H1 (cell line): ENCODE results near the gene OXLD1. TPM values are rescaled to one million over a fixed set of nuclear protein-coding genes. Genes with fewer than 3 reads are reported as not detected.

Experiments
- CTCF ChIA-PET: fragments of 300-600 bp; sonication (Branson Sonifier 250); formaldehyde crosslinking; loops from one replicate; lab custom pipeline; 2021; ENCODE audit not compliant: partially characterized antibody; lab: Charles Lee
- POLR2A ChIA-PET: fragments of 300-600 bp; sonication (Branson Sonifier 250); formaldehyde crosslinking; loops from one replicate; lab custom pipeline; 2021; ENCODE audit warnings: inconsistent platforms; ENCODE audit not compliant: partially characterized antibody; lab: Charles Lee
- DNase-seq, 2 experiments: peaks; one replicate each; pipeline versions ENCODE4 v3.0.0 to v3.0.0-alpha.2; 2010 to 2022; ENCODE audit warnings: low spot score in 2 of 2, low read depth in 1 of 2, mixed read lengths in 1 of 2
- FAIRE-seq: peaks from 2 replicates; lab custom pipeline; 2011; peaks lifted over from hg19 to GRCh38; lab: Jason Lieb, UNC
- H2AFZ ChIP-seq: 2 replicates; pipeline ENCODE4 v1.8.1; 2012; ENCODE audit warnings: low read length, inconsistent platforms
- H2AK5ac ChIP-seq: 2 replicates; pipeline ENCODE4 v1.6.1; 2013; ENCODE audit warnings: low read depth, low read length
- H2BK120ac ChIP-seq: replicated peaks from 2 replicates; pipeline ENCODE3; 2013; ENCODE audit warnings: low read depth, low read length, inconsistent platforms
- H2BK12ac ChIP-seq: 2 replicates; pipeline ENCODE4 v1.6.1; 2013; ENCODE audit warnings: low read depth, low read length
- H2BK15ac ChIP-seq: 2 replicates; pipeline ENCODE4 v1.6.1; 2013; ENCODE audit warnings: low read length
- H2BK20ac ChIP-seq: 2 replicates; pipeline ENCODE4 v1.6.1; 2013; ENCODE audit warnings: low read length
- H2BK5ac ChIP-seq: 2 replicates; pipeline ENCODE4 v1.6.1; 2013; ENCODE audit warnings: low read depth, low read length
- H3K14ac ChIP-seq: 2 replicates; pipeline ENCODE4 v1.6.1; 2013; ENCODE audit warnings: inconsistent platforms; ENCODE audit not compliant: insufficient read length
- H3K18ac ChIP-seq: 2 replicates; pipeline ENCODE4 v1.6.1; 2013; ENCODE audit warnings: low read length; ENCODE audit errors: extremely low read depth
- H3K23ac ChIP-seq: 2 replicates; pipeline ENCODE4 v1.6.1; 2013; ENCODE audit warnings: inconsistent platforms; ENCODE audit not compliant: insufficient read length
- H3K23me2 ChIP-seq: 2 replicates; pipeline ENCODE4 v1.6.1; 2013; ENCODE audit warnings: low read depth, low read length
- H3K27ac ChIP-seq: 2 replicates; pipeline ENCODE4 v1.6.1; 2011; ENCODE audit warnings: low read depth, low read length, inconsistent platforms
- H3K27me3 ChIP-seq, 4 experiments: replicated peaks in 1 of 4; 1 replicate in 1 of 4; 2 replicates in 3 of 4; pipeline versions ENCODE4 v1.6.1 to v1.8.1; 2011 to 2013; ENCODE audit warnings: low read length in 3 of 4, mild to moderate bottlenecking in 3 of 4, inconsistent platforms in 2 of 4, mixed read lengths in 2 of 4, moderate library complexity in 1 of 4; ENCODE audit not compliant: control insufficient read depth in 3 of 4, insufficient read depth in 3 of 4; ENCODE audit errors: extremely low read depth in 1 of 4
- H3K36me3 ChIP-seq, 4 experiments: 2 replicates each; pipeline versions ENCODE4 v1.6.1 to v1.8.1; 2011 to 2013; ENCODE audit warnings: mild to moderate bottlenecking in 4 of 4, low read length in 3 of 4, moderate library complexity in 2 of 4, control low read depth in 1 of 4, inconsistent platforms in 1 of 4; ENCODE audit not compliant: insufficient read depth in 4 of 4, control insufficient read depth in 2 of 4
- H3K4ac ChIP-seq: replicated peaks from 2 replicates; pipeline ENCODE3; 2013; ENCODE audit warnings: low read length, low read depth, mixed read lengths, inconsistent platforms; ENCODE audit not compliant: insufficient read length
- H3K4me1 ChIP-seq, 4 experiments: replicated peaks in 1 of 4; 1 replicate in 1 of 4; 2 replicates in 3 of 4; pipeline versions ENCODE4 v1.6.1 to v1.8.1; 2011 to 2013; ENCODE audit warnings: low read length in 3 of 4, inconsistent platforms in 2 of 4, mixed read lengths in 1 of 4; ENCODE audit not compliant: insufficient read depth in 4 of 4, control insufficient read depth in 3 of 4
- H3K4me2 ChIP-seq, 2 experiments: 2 replicates each; pipeline versions ENCODE4 v1.6.1 to v1.8.1; 2011 to 2013; ENCODE audit warnings: low read depth in 2 of 2, low read length in 2 of 2, control low read depth in 1 of 2, inconsistent platforms in 1 of 2, mild to moderate bottlenecking in 1 of 2; ENCODE audit not compliant: insufficient read depth in 1 of 2
- H3K4me3 ChIP-seq, 4 experiments: fragments of 200-600, 300-600 bp in 1 of 4; sonication (generic), shearing (Covaris generic), sonication (Bioruptor Twin) in 1 of 4; 2 replicates each; pipeline versions ENCODE4 v1.5.1 to v1.8.1; 2011 to 2016; ENCODE audit warnings: low read length in 4 of 4, low read depth in 3 of 4, control low read depth in 2 of 4, inconsistent platforms in 2 of 4, mild to moderate bottlenecking in 2 of 4, mixed read lengths in 1 of 4, moderate library complexity in 1 of 4; ENCODE audit not compliant: insufficient read depth in 2 of 4; ENCODE audit errors: extremely low read depth in 1 of 4
- H3K56ac ChIP-seq: replicated peaks from 2 replicates; pipeline ENCODE3; 2013; ENCODE audit warnings: low read depth, mild to moderate bottlenecking, mixed read lengths, low read length, inconsistent platforms; ENCODE audit not compliant: insufficient read length
- H3K79me1 ChIP-seq: 2 replicates; pipeline ENCODE4 v1.6.1; 2013; ENCODE audit warnings: low read depth, low read length, control low read depth
- H3K79me2 ChIP-seq, 2 experiments: 2 replicates each; pipeline versions ENCODE4 v1.6.1 to v1.8.1; 2012 to 2013; ENCODE audit warnings: low read length in 2 of 2, mild to moderate bottlenecking in 2 of 2, inconsistent platforms in 1 of 2; ENCODE audit not compliant: insufficient read depth in 2 of 2, control insufficient read depth in 1 of 2
- H3K9ac ChIP-seq, 4 experiments: replicated peaks in 1 of 4; 1 replicate in 1 of 4; 2 replicates in 3 of 4; pipeline versions ENCODE4 v1.6.1 to v1.8.1; 2011 to 2013; ENCODE audit warnings: low read depth in 3 of 4, low read length in 3 of 4, control low read depth in 2 of 4, mild to moderate bottlenecking in 2 of 4, moderate library complexity in 2 of 4, inconsistent platforms in 1 of 4; ENCODE audit errors: extremely low read depth in 1 of 4
- H3K9me3 ChIP-seq, 2 experiments: 2 replicates each; pipeline versions ENCODE4 v1.6.1 to v1.8.1; 2012 to 2013; ENCODE audit warnings: mild to moderate bottlenecking in 2 of 2, moderate library complexity in 2 of 2, control low read depth in 1 of 2, inconsistent platforms in 1 of 2, low read depth in 1 of 2, low read length in 1 of 2, mixed read lengths in 1 of 2; ENCODE audit not compliant: insufficient read depth in 2 of 2
- H4K20me1 ChIP-seq, 2 experiments: replicated peaks in 1 of 2; 2 replicates each; pipeline versions ENCODE3 to v1.8.1; 2011 to 2013; ENCODE audit warnings: inconsistent platforms in 2 of 2, low read length in 2 of 2, mild to moderate bottlenecking in 1 of 2; ENCODE audit not compliant: insufficient read depth in 2 of 2, control insufficient read depth in 1 of 2
- H4K5ac ChIP-seq: 2 replicates; pipeline ENCODE4 v1.6.1; 2013; ENCODE audit warnings: low read length, low read depth, mixed read lengths, inconsistent platforms; ENCODE audit not compliant: insufficient read length
- H4K8ac ChIP-seq: 2 replicates; pipeline ENCODE4 v1.8.0; 2013; ENCODE audit warnings: mild to moderate bottlenecking, moderate library complexity, low read length, inconsistent platforms; ENCODE audit not compliant: insufficient read depth; ENCODE audit errors: extremely low read depth
- H4K91ac ChIP-seq: replicated peaks from 2 replicates; pipeline ENCODE3; 2013; ENCODE audit warnings: low read length, mixed read lengths, inconsistent platforms; ENCODE audit not compliant: insufficient read length
- CBX5 ChIP-seq: fragments of 300-800, 300-1000 bp; sonication (generic); IDR thresholded peaks from 2 replicates; pipeline ENCODE4 v1.7.1; 2016; ENCODE audit warnings: antibody characterized with exemption, low read length, low read depth
- CREB1 ChIP-seq: IDR thresholded peaks from 2 replicates; pipeline ENCODE4 v1.6.1; 2012; ENCODE audit warnings: inconsistent platforms
- JUND ChIP-seq: IDR thresholded peaks from 2 replicates; pipeline ENCODE4 v1.6.1; 2011; ENCODE audit warnings: mild to moderate bottlenecking, improper control_type of control experiment, low read length
- RXRA ChIP-seq: IDR thresholded peaks from 2 replicates; pipeline ENCODE4 v1.6.1; 2011; ENCODE audit warnings: low read depth, mild to moderate bottlenecking, low read length, moderate library complexity; ENCODE audit not compliant: insufficient read depth
- SIX5 ChIP-seq: IDR thresholded peaks from 2 replicates; pipeline ENCODE4 v1.6.1; 2011; ENCODE audit warnings: mild to moderate bottlenecking, low read depth, low read length
- SP4 ChIP-seq: IDR thresholded peaks from 2 replicates; pipeline ENCODE4 v1.6.1; 2012; ENCODE audit warnings: low read length, inconsistent platforms
- SUZ12 ChIP-seq: fragments of 200-600 bp; sonication (generic); IDR thresholded peaks from 2 replicates; pipeline ENCODE4 v1.6.1; 2012; ENCODE audit warnings: mild to moderate bottlenecking, inconsistent platforms, low read length, moderate library complexity, mixed read lengths
- TCF12 ChIP-seq: IDR thresholded peaks from 2 replicates; pipeline ENCODE4 v1.6.1; 2011; ENCODE audit warnings: low read depth, mild to moderate bottlenecking, low read length
- ZNF274 ChIP-seq: IDR thresholded peaks from 2 replicates; pipeline ENCODE4 v1.7.0; 2012; ENCODE audit warnings: low read length, borderline replicate concordance; ENCODE audit errors: extremely low read depth
- WGBS, 2 experiments: shearing (Covaris generic) in 1 of 2; methylation state at CpG; one replicate each; pipeline versions ENCODE4 v1.1.6 to v1.1.7; 2013 to 2015; ENCODE audit warnings: low lambda C conversion rate in 2 of 2, mixed read lengths in 2 of 2, inconsistent platforms in 1 of 2, low coverage in 1 of 2, missing lambda C conversion rate in 1 of 2; ENCODE audit not compliant: insufficient replicate concordance in 2 of 2, insufficient coverage in 1 of 2, insufficient read length in 1 of 2; ENCODE audit errors: extremely low coverage in 1 of 2, missing lambda C conversion rate in 1 of 2; 5-methylcytosine and 5-hydroxymethylcytosine counted together
- polyA plus RNA-seq, 7 experiments: library from polyadenylated mRNA; depleted of rRNA in 3 of 7; stranded (reverse) in 5 of 7; unstranded in 2 of 7; fragments of >200 nt in 5 of 7; fragments of 200-250 nt in 2 of 7; gene quantifications; 1 replicate in 5 of 7; 2 replicates in 1 of 7; 4 replicates in 1 of 7; pipeline versions ENCODE4 v1.2.1 to v1.2.3, GENCODE V29; 2011 to 2013; ENCODE audit warnings: missing spikeins in 2 of 7, mixed read lengths in 2 of 7
- total RNA-seq: library from RNA; stranded (reverse); fragmentation: NEBNext Ultra II Directional; extraction: Animal tissue kit (Norgen Biotek cat#: 25700); gene quantifications from 2 replicates; pipeline ENCODE4 v1.2.1, GENCODE V29; 2021

OXLD1 gene
- total and polyA plus RNA-seq, 2 of the 8 experiments (the other 6 are each of a cell fraction or from before 2014, with no cell fraction given), result 41.5 to 61.9 TPM

- Histone ChIP-seq H3K4me2 (peak overlapping the region; percentile 91 to 95), H4K8ac (peak overlapping the region; percentile 97), H3K23me2 (peaks cover 9% of the 10 kb centered on the region), H2AFZ (no peak overlapping the region), H3K14ac (no peak overlapping the region), H2BK120ac (no peak overlapping the region), H2AK5ac (no peak overlapping the region; the same call in 1 of the 2 replicates), H3K79me2 (peaks cover 9 to 44% of the 10 kb centered on the region in 2 experiments; a peak in 3 of 4 replicates), H3K36me3 (peaks cover 20 to 37% (median 29%) of the 10 kb centered on the region in 4 experiments), H3K79me1 (peaks cover 16% of the 10 kb centered on the region), H3K56ac (no peak overlapping the region), H3K9me3 (no peaks in the 10 kb centered on the region), H4K20me1 (peaks cover 11 to 13% of the 10 kb centered on the region in 2 experiments), H2BK5ac (peak overlapping the region; percentile 81), H2BK12ac (no peak overlapping the region), H3K27me3 (no peaks in the 10 kb centered on the region), H3K4me1 (peaks cover 0 to 14% (median 10%) of the 10 kb centered on the region in 4 experiments; a peak in 5 of 7 replicates), H3K27ac (peak overlapping the region; percentile 92; the same call in 1 of the 2 replicates), H4K91ac (peak overlapping the region; percentile 66), H3K23ac (no peak overlapping the region), H3K4me3 (peak overlapping the region; percentile 76 to 96 (median 95)), H3K9ac (peak overlapping the region; percentile 95 to 98 (median 96)), H3K4ac (peak overlapping the region; percentile 27), H2BK15ac (no peak overlapping the region), H3K18ac (peak overlapping the region; percentile 78; the same call in 1 of the 2 replicates), H4K5ac (no peak overlapping the region), H2BK20ac (no peak overlapping the region)
- DNase-seq (no peak), FAIRE-seq (no peak)
- WGBS, 2 experiments, result 40% methylated on average over 26 of the region's 27 CpGs; no CpG with 5 or more reads in 1 of the 2 experiments
- CTCF ChIA-PET, result interaction anchor here (0.6 to 2.3 kb wide), 9 partner anchors 11 to 166 kb away, joined by 3 to 8 read pairs (median 4); partner anchors contain the start of genes ARL16, FAAP100 and HGS
- TF ChIP-seq ZNF274, result no peak
- TF ChIP-seq SIX5, result no peak
- TF ChIP-seq SUZ12, result no peak
- 0 out of 2 replicates have a peak, but pooled peaks have one; percentile 2 for TF ChIP-seq SP4
- TF ChIP-seq CREB1, result no peak
- TF ChIP-seq CBX5, result no peak
- TF ChIP-seq RXRA, result no peak
- TF ChIP-seq JUND, result no peak
- no peak for TF ChIP-seq TCF12
- POLR2A ChIA-PET, result interaction anchor here (0.7 to 17.2 kb wide), 25 partner anchors 18 to 346 kb away, joined by 3 to 436 read pairs (median 4); partner anchors contain the start of genes ACTG1, ARL16, CCDC137 and FAAP100
These were observed 37.6 kb upstream of the OXLD1 start for GRCh38 chr17:81703747-81704654.
